ENCODE data around the gene CLDN10. TPM values are rescaled to one million over a fixed set of nuclear protein-coding genes. Genes with fewer than 3 reads are reported as not detected.

The CLDN10 gene
- total RNA-seq, 1 experiment from 2014 or later: 24.7 TPM

GRCh38 chr13:95541911-95542474 is 10.5 kb upstream of the CLDN10 start:
- H3K4me3 Mint-ChIP-seq: no peak overlapping the region
- ChIA-PET POLR2A (no interaction called here), CTCF (interaction anchor here (1.0 to 1.7 kb wide), 2 partner anchors 10 to 138 kb away, joined by 4 to 11 read pairs; partner anchors contain the start of gene CLDN10)
- H3K4me1 Mint-ChIP-seq: peaks cover 20% of the 10 kb centered on the region
- H3K9me3 Mint-ChIP-seq: no peaks in the 10 kb centered on the region
- H3K27ac Mint-ChIP-seq: no peak overlapping the region
- DNase-seq (ENCODE audit: low spot score): no peak
- no peaks in the 10 kb centered on the region for H3K36me3 Mint-ChIP-seq
- H3K27me3 Mint-ChIP-seq (ENCODE audit: low read depth): no peaks in the 10 kb centered on the region
- ATAC-seq: no peak
- TF ChIP-seq ESRRA (CRISPR knock-in tag; IDR thresholded peaks at IDR 0.05; ENCODE audit: borderline replicate concordance): no peak
- TF ChIP-seq, protein P1, sequence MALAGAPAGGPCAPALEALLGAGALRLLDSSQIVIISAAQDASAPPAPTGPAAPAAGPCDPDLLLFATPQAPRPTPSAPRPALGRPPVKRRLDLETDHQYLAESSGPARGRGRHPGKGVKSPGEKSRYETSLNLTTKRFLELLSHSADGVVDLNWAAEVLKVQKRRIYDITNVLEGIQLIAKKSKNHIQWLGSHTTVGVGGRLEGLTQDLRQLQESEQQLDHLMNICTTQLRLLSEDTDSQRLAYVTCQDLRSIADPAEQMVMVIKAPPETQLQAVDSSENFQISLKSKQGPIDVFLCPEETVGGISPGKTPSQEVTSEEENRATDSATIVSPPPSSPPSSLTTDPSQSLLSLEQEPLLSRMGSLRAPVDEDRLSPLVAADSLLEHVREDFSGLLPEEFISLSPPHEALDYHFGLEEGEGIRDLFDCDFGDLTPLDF (CRISPR knock-in tag; IDR thresholded peaks at IDR 0.05): no peak
- TF ChIP-seq, protein P2, sequence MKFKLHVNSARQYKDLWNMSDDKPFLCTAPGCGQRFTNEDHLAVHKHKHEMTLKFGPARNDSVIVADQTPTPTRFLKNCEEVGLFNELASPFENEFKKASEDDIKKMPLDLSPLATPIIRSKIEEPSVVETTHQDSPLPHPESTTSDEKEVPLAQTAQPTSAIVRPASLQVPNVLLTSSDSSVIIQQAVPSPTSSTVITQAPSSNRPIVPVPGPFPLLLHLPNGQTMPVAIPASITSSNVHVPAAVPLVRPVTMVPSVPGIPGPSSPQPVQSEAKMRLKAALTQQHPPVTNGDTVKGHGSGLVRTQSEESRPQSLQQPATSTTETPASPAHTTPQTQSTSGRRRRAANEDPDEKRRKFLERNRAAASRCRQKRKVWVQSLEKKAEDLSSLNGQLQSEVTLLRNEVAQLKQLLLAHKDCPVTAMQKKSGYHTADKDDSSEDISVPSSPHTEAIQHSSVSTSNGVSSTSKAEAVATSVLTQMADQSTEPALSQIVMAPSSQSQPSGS (CRISPR knock-in tag; IDR thresholded peaks at IDR 0.05; ENCODE audit: borderline replicate concordance, low read depth): no peak
- TF ChIP-seq, protein P3, sequence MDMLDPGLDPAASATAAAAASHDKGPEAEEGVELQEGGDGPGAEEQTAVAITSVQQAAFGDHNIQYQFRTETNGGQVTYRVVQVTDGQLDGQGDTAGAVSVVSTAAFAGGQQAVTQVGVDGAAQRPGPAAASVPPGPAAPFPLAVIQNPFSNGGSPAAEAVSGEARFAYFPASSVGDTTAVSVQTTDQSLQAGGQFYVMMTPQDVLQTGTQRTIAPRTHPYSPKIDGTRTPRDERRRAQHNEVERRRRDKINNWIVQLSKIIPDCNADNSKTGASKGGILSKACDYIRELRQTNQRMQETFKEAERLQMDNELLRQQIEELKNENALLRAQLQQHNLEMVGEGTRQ (CRISPR knock-in tag; IDR thresholded peaks at IDR 0.05): peak; percentile 12; the same call in 1 of the 2 replicates
- TF ChIP-seq NFYB (CRISPR knock-in tag; conservative IDR thresholded peaks at IDR 0.05; ENCODE audit: low read depth): no peak
- TF ChIP-seq, protein P4, sequence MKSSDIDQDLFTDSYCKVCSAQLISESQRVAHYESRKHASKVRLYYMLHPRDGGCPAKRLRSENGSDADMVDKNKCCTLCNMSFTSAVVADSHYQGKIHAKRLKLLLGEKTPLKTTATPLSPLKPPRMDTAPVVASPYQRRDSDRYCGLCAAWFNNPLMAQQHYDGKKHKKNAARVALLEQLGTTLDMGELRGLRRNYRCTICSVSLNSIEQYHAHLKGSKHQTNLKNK (CRISPR knock-in tag; IDR thresholded peaks at IDR 0.05): no peak
- no peak for TF ChIP-seq MLX (CRISPR knock-in tag; IDR thresholded peaks at IDR 0.05)
- TF ChIP-seq, protein P5, sequence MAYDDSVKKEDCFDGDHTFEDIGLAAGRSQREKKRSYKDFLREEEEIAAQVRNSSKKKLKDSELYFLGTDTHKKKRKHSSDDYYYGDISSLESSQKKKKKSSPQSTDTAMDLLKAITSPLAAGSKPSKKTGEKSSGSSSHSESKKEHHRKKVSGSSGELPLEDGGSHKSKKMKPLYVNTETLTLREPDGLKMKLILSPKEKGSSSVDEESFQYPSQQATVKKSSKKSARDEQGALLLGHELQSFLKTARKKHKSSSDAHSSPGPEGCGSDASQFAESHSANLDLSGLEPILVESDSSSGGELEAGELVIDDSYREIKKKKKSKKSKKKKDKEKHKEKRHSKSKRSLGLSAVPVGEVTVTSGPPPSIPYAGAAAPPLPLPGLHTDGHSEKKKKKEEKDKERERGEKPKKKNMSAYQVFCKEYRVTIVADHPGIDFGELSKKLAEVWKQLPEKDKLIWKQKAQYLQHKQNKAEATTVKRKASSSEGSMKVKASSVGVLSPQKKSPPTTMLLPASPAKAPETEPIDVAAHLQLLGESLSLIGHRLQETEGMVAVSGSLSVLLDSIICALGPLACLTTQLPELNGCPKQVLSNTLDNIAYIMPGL (CRISPR knock-in tag; IDR thresholded peaks at IDR 0.05): no peak
- TF ChIP-seq RELA (CRISPR knock-in tag; IDR thresholded peaks at IDR 0.05; ENCODE audit: borderline replicate concordance): no peak

DNA sequence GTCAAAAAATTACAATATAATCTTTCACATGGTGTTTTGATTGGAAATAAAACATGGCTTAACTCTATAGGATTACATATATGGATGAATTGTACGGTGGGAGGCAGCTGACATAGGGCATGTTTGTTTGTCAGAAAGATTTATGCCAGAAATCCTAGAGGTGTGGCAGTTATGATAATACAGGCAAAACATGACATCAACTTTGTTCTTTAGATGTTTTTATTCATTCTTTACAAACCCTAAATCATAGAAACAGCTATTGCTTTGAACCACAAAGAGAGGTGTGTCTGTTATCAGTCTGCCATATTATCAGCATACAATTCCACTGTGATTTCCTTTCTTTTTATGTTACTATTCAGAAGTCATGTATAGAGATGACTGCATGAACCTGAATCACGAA is 8.2 kb upstream of the CLDN10 start:
- H3K4me3 Mint-ChIP-seq: no peak overlapping the region
- no peak for ATAC-seq
- H3K4me1 Mint-ChIP-seq: peaks cover 32% of the 10 kb centered on the region
- H3K27ac Mint-ChIP-seq: no peak overlapping the region
- DNase-seq (ENCODE audit: low spot score): no peak
- ChIA-PET POLR2A (no interaction called here), CTCF (no interaction called here)
- no peaks in the 10 kb centered on the region for H3K9me3 Mint-ChIP-seq
- H3K27me3 Mint-ChIP-seq (ENCODE audit: low read depth): no peaks in the 10 kb centered on the region
- H3K36me3 Mint-ChIP-seq: no peaks in the 10 kb centered on the region
- TF ChIP-seq CDX4 (CRISPR knock-in tag; IDR thresholded peaks at IDR 0.05; ENCODE audit: borderline replicate concordance) (no peak), HMGA2 (CRISPR knock-in tag; IDR thresholded peaks at IDR 0.05) (no peak), ETV6 (CRISPR knock-in tag; IDR thresholded peaks at IDR 0.05) (no peak), FOXJ3 (CRISPR knock-in tag; IDR thresholded peaks at IDR 0.05; ENCODE audit: borderline replicate concordance) (no peak), SMAD3 (CRISPR knock-in tag; IDR thresholded peaks at IDR 0.05; ENCODE audit: borderline replicate concordance) (no peak), ZNF219 (CRISPR knock-in tag; IDR thresholded peaks at IDR 0.05; ENCODE audit: borderline replicate concordance) (no peak), AR (CRISPR knock-in tag; IDR thresholded peaks at IDR 0.05) (no peak), NFE2L1 (CRISPR knock-in tag; IDR thresholded peaks at IDR 0.05) (no peak)
- TF ChIP-seq, protein P1 (CRISPR knock-in tag; IDR thresholded peaks at IDR 0.05): no peak

Measured in WTC11 (cell line).